ENCODE measurements around the gene RFC2.

Gene RFC2

GRCh38 chr7:74254129-74254857 lies at the start of gene RFC2:
RFC2 (minus strand) TSS chr7:74254399; CDS start chr7:74254383, 16 bp downstream.
- peak; percentile 79 for DNase-seq

- no peak for DNase-seq
These were observed 48.6 kb upstream of the RFC2 start for GRCh38 chr7:74302745-74303221.

- no peak for DNase-seq
These were observed 46.7 kb upstream of the RFC2 start for GRCh38 chr7:74300926-74301325.

- DNase-seq: no peak
These were observed 45.2 kb upstream of the RFC2 start for GRCh38 chr7:74299401-74299800.

GRCh38 chr7:74297516-74298233 lies 43.5 kb upstream of the RFC2 start:
- no peak for DNase-seq

GRCh38 chr7:74294191-74294998 lies 40.2 kb upstream of the RFC2 start:
- peak; percentile 43 for DNase-seq

GRCh38 chr7:74293577-74293908 lies 39.3 kb upstream of the RFC2 start:
- no peak for DNase-seq

- peak; percentile 38 for DNase-seq
These were observed 38.8 kb upstream of the RFC2 start for GRCh38 chr7:74292757-74293576.

- no peak for DNase-seq
These were observed 37.3 kb upstream of the RFC2 start for GRCh38 chr7:74291535-74291934.

GRCh38 chr7:74290981-74291441 lies 36.8 kb upstream of the RFC2 start:
- peak; percentile 40 for DNase-seq

- DNase-seq: peak; percentile 49
These were observed 36.4 kb upstream of the RFC2 start for GRCh38 chr7:74290553-74290950.

- no peak for DNase-seq
These were observed 35.7 kb upstream of the RFC2 start for GRCh38 chr7:74289659-74290552.

GRCh38 chr7:74289018-74289658 lies 34.9 kb upstream of the RFC2 start, which contains the start of gene CLIP2:
CLIP2 (plus strand) TSS chr7:74289407; CDS start chr7:74317547, 28,140 bp downstream.
- peak; percentile 52 for DNase-seq

GRCh38 chr7:74288034-74288881 lies 34.1 kb upstream of the RFC2 start:
- no peak for DNase-seq

GRCh38 chr7:74287303-74288033 lies 33.3 kb upstream of the RFC2 start:
- DNase-seq: no peak

- DNase-seq: no peak
These were observed 31.9 kb upstream of the RFC2 start for GRCh38 chr7:74286131-74286530.

- no peak for DNase-seq
These were observed 30.6 kb upstream of the RFC2 start for GRCh38 chr7:74284781-74285259.

- DNase-seq: no peak
These were observed 29.8 kb upstream of the RFC2 start for GRCh38 chr7:74283858-74284447.

Data from NCI-H526 treated with DMSO at 0.1 percent for 48 hours (cell line).